OCI-LY1 (cell line): ENCODE measurements around the gene MYO18A.

Source experiments
- H2AFZ ChIP-seq: fragments of 200-600 bp; sonication (generic), shearing (Covaris generic); 2 replicates; pipeline ENCODE4 v1.6.0; 2014; ENCODE audit warnings: antibody characterized with exemption, mild to moderate bottlenecking, low read length
- H3F3A ChIP-seq: fragments of 200-600 bp; sonication (generic), shearing (Covaris generic); 2 replicates; pipeline ENCODE4 v1.6.0; 2014; ENCODE audit warnings: mild to moderate bottlenecking, antibody characterized with exemption, low read length, moderate library complexity; ENCODE audit not compliant: insufficient read depth
- H3K27ac ChIP-seq: fragments of 200-600 bp; sonication (generic); 2 replicates; pipeline ENCODE4 v1.5.1; 2014; ENCODE audit warnings: low read length, mixed run types, mild to moderate bottlenecking, low read depth; ENCODE audit not compliant: poor library complexity, severe bottlenecking
- H3K27me3 ChIP-seq: fragments of 200-600 bp; sonication (generic); 2 replicates; pipeline ENCODE4 v1.6.0; 2014; ENCODE audit warnings: antibody characterized with exemption, mild to moderate bottlenecking, low read length, moderate library complexity; ENCODE audit not compliant: insufficient read depth
- H3K36me3 ChIP-seq: fragments of 200-600 bp; sonication (generic); 2 replicates; pipeline ENCODE4 v1.6.1; 2014; ENCODE audit warnings: mild to moderate bottlenecking, antibody characterized with exemption, low read length, moderate library complexity, mixed read lengths; ENCODE audit not compliant: insufficient read depth
- H3K4me1 ChIP-seq: fragments of 200-600 bp; sonication (generic); 2 replicates; pipeline ENCODE4 v1.5.1; 2014; ENCODE audit warnings: mild to moderate bottlenecking, low read length, moderate library complexity; ENCODE audit not compliant: insufficient read depth, severe bottlenecking
- H3K4me2 ChIP-seq: fragments of 200-600 bp; sonication (generic), shearing (Covaris generic); 2 replicates; pipeline ENCODE4 v1.6.1; 2014; ENCODE audit warnings: low read length
- H3K4me3 ChIP-seq: fragments of 200-600 bp; sonication (generic); 2 replicates; pipeline ENCODE4 v1.5.1; 2014; ENCODE audit warnings: low read length, low read depth, mild to moderate bottlenecking, mixed read lengths; ENCODE audit not compliant: poor library complexity, severe bottlenecking
- H3K79me2 ChIP-seq: fragments of 200-600 bp; shearing (Covaris generic); 2 replicates; pipeline ENCODE4 v1.6.1; 2016; ENCODE audit warnings: mixed run types, low read length, mixed read lengths; ENCODE audit not compliant: insufficient read depth
- H3K9ac ChIP-seq: fragments of 200-600 bp; sonication (generic), shearing (Covaris generic); 2 replicates; pipeline ENCODE4 v1.6.1; 2014; ENCODE audit warnings: mild to moderate bottlenecking, low read length, mixed read lengths
- H3K9me2 ChIP-seq: fragments of 200-600 bp; sonication (generic), shearing (Covaris generic); 2 replicates; pipeline ENCODE4 v1.6.1; 2014; ENCODE audit warnings: low read depth, mild to moderate bottlenecking, low read length, mixed read lengths
- H3K9me3 ChIP-seq: fragments of 200-600 bp; shearing (Covaris generic); 2 replicates; pipeline ENCODE4 v1.6.1; 2014; ENCODE audit warnings: low read length, mixed read lengths
- H4K20me1 ChIP-seq: fragments of 200-600 bp; sonication (generic), shearing (Covaris generic); 2 replicates; pipeline ENCODE4 v1.6.0; 2016; ENCODE audit warnings: mild to moderate bottlenecking, low read length; ENCODE audit not compliant: insufficient read depth
- EZH2 ChIP-seq: fragments of 200-600 bp; sonication (generic), shearing (Covaris generic); IDR thresholded peaks from 2 replicates; pipeline ENCODE4 v1.8.0; 2017; ENCODE audit warnings: borderline replicate concordance, mixed run types, mild to moderate bottlenecking, antibody characterized with exemption, low read length, moderate library complexity, mixed read lengths
- TF ChIP-seq, protein P1 (sequence below): fragments of 200-600 bp; sonication (generic), shearing (Covaris generic); IDR thresholded peaks from 2 replicates; pipeline ENCODE4 v1.5.1; 2017; ENCODE audit warnings: mild to moderate bottlenecking, antibody characterized with exemption, low read length, moderate library complexity, mixed read lengths

MYO18A gene

DNA sequence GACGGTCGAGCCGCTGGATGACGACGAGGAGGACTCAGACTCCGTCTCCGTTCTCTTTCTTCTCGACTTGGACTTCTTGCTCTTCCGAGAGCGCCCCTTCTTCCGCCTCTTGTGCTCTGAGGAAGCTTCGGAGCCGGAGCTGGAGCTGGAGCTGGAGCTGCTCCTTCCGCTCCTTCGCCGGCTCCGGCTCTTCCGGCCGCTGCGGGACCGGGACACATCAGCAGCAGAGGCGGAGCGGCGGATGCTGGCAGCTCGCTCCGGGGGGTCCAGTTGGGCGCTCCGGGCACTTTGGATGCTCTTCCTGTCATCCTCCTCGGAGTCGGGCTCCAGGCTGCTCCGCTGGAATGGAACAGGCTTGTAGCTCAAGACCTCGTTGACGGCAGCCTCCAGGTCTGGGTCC is 100.3 kb downstream of the MYO18A start:
- no peaks in the 10 kb centered on the region for H3K4me1 ChIP-seq
- no peaks in the 10 kb centered on the region for H4K20me1 ChIP-seq
- H3K4me2 ChIP-seq, result no peak overlapping the region
- H3K9ac ChIP-seq, result no peak overlapping the region
- H3K9me3 ChIP-seq, result no peaks in the 10 kb centered on the region
- no peaks in the 10 kb centered on the region for H3K79me2 ChIP-seq
- H2AFZ ChIP-seq, result no peak overlapping the region
- H3K27me3 ChIP-seq, result no peaks in the 10 kb centered on the region
- no peak overlapping the region for H3K4me3 ChIP-seq
- H3F3A ChIP-seq, result no peaks in the 10 kb centered on the region
- no peaks in the 10 kb centered on the region for H3K9me2 ChIP-seq
- no peak for TF ChIP-seq EZH2
- TF ChIP-seq, protein P1, sequence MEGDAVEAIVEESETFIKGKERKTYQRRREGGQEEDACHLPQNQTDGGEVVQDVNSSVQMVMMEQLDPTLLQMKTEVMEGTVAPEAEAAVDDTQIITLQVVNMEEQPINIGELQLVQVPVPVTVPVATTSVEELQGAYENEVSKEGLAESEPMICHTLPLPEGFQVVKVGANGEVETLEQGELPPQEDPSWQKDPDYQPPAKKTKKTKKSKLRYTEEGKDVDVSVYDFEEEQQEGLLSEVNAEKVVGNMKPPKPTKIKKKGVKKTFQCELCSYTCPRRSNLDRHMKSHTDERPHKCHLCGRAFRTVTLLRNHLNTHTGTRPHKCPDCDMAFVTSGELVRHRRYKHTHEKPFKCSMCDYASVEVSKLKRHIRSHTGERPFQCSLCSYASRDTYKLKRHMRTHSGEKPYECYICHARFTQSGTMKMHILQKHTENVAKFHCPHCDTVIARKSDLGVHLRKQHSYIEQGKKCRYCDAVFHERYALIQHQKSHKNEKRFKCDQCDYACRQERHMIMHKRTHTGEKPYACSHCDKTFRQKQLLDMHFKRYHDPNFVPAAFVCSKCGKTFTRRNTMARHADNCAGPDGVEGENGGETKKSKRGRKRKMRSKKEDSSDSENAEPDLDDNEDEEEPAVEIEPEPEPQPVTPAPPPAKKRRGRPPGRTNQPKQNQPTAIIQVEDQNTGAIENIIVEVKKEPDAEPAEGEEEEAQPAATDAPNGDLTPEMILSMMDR, result no peak
- H3K27ac ChIP-seq, result no peak overlapping the region
- peaks cover 28% of the 10 kb centered on the region for H3K36me3 ChIP-seq

DNA sequence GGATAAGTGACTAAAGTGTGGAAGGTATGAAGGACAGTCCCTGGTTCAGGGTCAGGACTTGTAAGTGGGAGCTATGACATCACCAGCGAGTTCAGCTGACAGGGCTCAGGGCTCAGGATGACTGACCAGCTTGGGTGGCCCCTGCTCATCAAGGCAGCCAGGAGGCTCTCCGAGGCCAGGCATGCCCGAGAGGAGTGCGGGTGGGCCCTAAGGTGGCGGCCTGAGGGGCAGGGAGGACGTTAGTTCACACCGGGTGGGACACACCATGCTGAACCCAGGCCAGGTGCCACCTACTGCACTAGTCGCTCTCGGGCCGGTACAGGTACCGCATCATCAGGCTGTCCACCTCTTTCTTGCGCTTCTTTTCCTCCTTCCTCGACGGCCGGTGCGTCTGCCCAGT is 100.8 kb downstream of the MYO18A start:
- H3K36me3 ChIP-seq, result peaks cover 24% of the 10 kb centered on the region
- H3K9ac ChIP-seq, result no peak overlapping the region
- no peaks in the 10 kb centered on the region for H3K9me3 ChIP-seq

DNA sequence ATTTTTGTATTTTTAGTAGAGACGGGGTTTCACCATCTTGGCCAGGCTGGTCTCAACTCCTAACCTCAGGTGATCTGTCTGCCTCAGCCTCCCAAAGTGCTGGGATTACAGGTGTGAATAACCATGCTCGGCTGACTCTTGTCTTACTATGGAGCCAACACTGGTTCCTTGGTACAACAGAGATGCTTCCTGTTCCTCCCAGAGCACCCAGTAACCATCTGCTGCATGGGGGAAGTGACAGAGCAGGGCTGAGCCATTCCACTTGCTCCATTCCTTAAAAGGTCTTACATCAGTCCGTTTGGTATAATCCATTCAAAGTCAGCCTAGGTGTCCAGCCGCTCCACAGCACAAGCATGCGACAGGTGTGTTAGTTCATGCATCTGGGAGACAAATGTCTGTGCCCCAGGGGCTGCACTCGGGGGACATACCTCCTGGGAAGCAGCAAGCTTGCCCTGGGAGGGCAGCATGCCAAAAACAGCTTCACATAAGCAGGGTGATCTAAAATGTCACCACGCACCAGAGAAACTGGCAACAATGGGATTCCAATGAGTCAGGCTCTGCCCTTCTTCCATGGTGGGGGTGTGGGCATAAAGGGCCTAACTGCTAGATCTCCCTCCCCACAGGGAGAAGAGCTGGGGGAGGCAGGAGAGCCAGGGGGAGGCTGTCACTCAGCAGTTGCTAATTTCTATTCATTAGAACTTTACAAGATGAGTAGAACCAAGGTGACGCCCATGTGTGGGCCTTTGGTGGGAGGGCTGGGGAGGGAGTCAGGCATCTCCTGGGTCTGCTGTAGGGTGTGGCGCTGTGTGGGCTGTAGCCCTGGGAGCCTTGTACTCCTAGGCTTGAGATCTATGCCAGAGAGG is 101.8 kb downstream of the MYO18A start:
- H3K36me3 ChIP-seq, result peaks cover 22% of the 10 kb centered on the region
- H3K27ac ChIP-seq, result no peak overlapping the region

More for the DNA sequence above, 100.8 kb downstream of the MYO18A start:
- TF ChIP-seq EZH2, result no peak
- TF ChIP-seq, protein P1, result no peak
- H3K4me3 ChIP-seq, result no peak overlapping the region
- H3K9me2 ChIP-seq, result no peaks in the 10 kb centered on the region
- no peak overlapping the region for H3K27ac ChIP-seq
- H3K79me2 ChIP-seq, result no peaks in the 10 kb centered on the region
- no peaks in the 10 kb centered on the region for H3K4me1 ChIP-seq
- no peaks in the 10 kb centered on the region for H4K20me1 ChIP-seq
- H3K27me3 ChIP-seq, result no peaks in the 10 kb centered on the region
- no peak overlapping the region for H2AFZ ChIP-seq
- no peaks in the 10 kb centered on the region for H3F3A ChIP-seq
- no peak overlapping the region for H3K4me2 ChIP-seq

More for the DNA sequence above, 101.8 kb downstream of the MYO18A start:
- Histone ChIP-seq H3K79me2 (no peaks in the 10 kb centered on the region), H3K4me3 (no peak overlapping the region), H3K4me1 (no peaks in the 10 kb centered on the region), H3K9ac (no peak overlapping the region), H3K9me3 (no peaks in the 10 kb centered on the region), H4K20me1 (no peaks in the 10 kb centered on the region), H3F3A (no peaks in the 10 kb centered on the region), H3K4me2 (no peak overlapping the region), H3K9me2 (no peaks in the 10 kb centered on the region), H2AFZ (no peak overlapping the region), H3K27me3 (no peaks in the 10 kb centered on the region)
- TF ChIP-seq, protein P1, result no peak
- no peak for TF ChIP-seq EZH2
